DMS53 treated with DMSO at 0.1 percent for 48 hours (cell line): ENCODE results near the gene ASF1B.

ENCODE experiments used
- DNase-seq: peaks from one replicate; lab custom pipeline; 2025; ENCODE audit not compliant: unreplicated experiment; lab: John Stamatoyannopoulos, UW

The ASF1B gene

GRCh38 chr19:14089662-14090508 is 46.5 kb downstream of the ASF1B start:
- DNase-seq, result peak; percentile 6

- no peak for DNase-seq
Measured at GRCh38 chr19:14089412-14089661, 47.1 kb downstream of the ASF1B start.

GRCh38 chr19:14088634-14089411 is 47.6 kb downstream of the ASF1B start:
- DNase-seq, result no peak

GRCh38 chr19:14086098-14086497 is 50.3 kb downstream of the ASF1B start:
- no peak for DNase-seq

GRCh38 chr19:14085309-14085995 is 50.9 kb downstream of the ASF1B start, which contains the start of gene C19orf67:
Gene C19orf67, minus strand, starts transcription at chr19:14085783. Its CDS starts 156 bp downstream, at chr19:14085627.
- no peak for DNase-seq

GRCh38 chr19:14082675-14082960 is 53.8 kb downstream of the ASF1B start:
- DNase-seq, result no peak

- DNase-seq, result no peak
Measured at GRCh38 chr19:14081797-14082674, 54.4 kb downstream of the ASF1B start.

- peak; percentile 95 for DNase-seq
Measured at GRCh38 chr19:14080887-14081796, 55.2 kb downstream of the ASF1B start.

- no peak for DNase-seq
Measured at GRCh38 chr19:14078411-14078810, 58.0 kb downstream of the ASF1B start.

- DNase-seq, result no peak
Measured at GRCh38 chr19:14073925-14074838, 62.2 kb downstream of the ASF1B start.

- peak; percentile 34 for DNase-seq
Measured at GRCh38 chr19:14073261-14073924, 63.0 kb downstream of the ASF1B start.

- peak; percentile 46 for DNase-seq
Measured at GRCh38 chr19:14072535-14073260, 63.7 kb downstream of the ASF1B start, which contains the start of gene MISP3. Gene MISP3, plus strand, starts transcription at chr19:14072786. Its CDS starts 524 bp downstream, at chr19:14073310.

GRCh38 chr19:14070268-14071050 is 65.9 kb downstream of the ASF1B start:
- no peak for DNase-seq
